DMS153 treated with DMSO at 0.1 percent for 48 hours (cell line): ENCODE data around the gene GPA33.
"Not testable (repeated sequence)": the region's sequence is repeated elsewhere in the genome, so short reads cannot be mapped to it uniquely, and the experiment has no call there.

Source experiments
- DNase-seq: peaks from one replicate; lab custom pipeline; 2025; ENCODE audit not compliant: unreplicated experiment; lab: John Stamatoyannopoulos, UW

Gene GPA33

DNA sequence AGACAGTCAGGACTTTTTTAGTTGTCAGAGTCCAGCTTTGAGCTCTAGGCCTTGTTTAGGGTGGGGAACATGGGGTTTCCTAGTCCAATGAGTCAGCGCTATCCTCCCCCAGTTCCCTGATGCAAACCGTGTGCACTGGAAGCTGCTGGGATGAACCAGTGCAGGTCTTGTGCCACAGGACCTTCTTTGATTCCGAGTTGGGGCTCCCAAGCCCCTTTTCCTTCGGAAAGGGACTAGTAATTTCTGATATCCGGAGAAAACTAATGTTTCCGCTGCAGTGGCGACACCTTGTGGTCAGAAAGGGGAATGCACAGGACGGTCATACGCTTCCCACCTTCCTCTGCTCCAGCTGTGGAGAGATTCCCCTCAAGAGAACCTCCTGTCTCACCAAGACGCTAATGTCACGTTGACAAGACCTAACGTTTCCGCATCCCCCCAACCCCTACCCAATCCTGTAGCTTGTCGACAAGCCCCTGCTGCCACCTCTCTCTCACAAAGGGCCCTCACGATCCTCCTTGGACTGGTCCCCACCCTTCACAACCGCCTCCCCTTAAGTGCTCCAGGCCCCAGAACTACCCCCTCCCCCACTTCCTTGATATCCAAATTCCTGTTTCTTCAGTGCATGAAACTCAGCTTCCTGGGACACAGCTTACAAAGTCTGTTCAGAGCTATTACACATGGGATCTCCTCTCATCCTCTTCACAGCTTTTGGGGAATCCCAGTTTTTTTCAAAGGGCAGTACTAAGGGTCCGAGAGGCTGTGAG lies 30.9 kb downstream of the GPA33 start:
- peak; percentile 48 for DNase-seq

GRCh38 chr1:167057241-167057688 lies 32.9 kb downstream of the GPA33 start:
- peak; percentile 93 for DNase-seq

DNA sequence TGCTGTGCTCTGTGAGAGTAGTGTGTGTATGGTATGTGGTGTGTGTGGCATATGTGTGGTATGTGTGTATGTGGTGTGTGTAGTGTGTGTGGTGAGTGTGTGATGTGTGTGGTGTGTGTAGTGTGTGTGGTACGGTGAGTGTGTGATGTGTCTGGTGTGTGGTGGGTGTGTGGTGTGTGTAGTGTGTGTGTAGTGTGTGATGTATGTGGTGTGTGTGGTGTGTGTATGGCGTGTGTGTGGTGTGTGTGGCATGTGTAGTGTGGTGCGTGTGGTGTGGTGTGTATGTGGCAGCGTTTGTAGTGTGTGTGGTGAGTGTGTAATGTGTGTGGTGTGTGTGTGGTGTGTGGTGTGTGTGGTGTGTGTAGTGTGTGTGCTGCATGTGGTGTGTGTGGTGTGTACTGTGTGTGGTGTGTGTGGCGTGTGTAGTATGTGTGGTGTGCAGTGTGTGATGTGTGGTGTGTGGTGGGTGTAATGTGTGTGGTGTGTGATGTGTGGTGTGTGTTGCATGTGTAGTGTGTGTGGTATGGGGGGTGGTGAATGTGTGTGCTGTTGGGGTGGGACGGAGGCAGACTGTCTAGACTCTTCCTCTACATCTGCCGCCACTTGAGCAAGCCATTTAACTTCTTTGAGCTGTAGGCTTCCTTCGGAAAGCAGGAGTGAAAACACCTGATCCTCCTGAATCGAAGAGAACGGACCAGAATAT lies 33.5 kb downstream of the GPA33 start:
- DNase-seq, result no peak

GRCh38 chr1:167054946-167055630 lies 35.1 kb downstream of the GPA33 start:
- DNase-seq, result no peak

- DNase-seq, result no peak
These were observed 35.6 kb downstream of the GPA33 start for GRCh38 chr1:167054531-167054930.

DNA sequence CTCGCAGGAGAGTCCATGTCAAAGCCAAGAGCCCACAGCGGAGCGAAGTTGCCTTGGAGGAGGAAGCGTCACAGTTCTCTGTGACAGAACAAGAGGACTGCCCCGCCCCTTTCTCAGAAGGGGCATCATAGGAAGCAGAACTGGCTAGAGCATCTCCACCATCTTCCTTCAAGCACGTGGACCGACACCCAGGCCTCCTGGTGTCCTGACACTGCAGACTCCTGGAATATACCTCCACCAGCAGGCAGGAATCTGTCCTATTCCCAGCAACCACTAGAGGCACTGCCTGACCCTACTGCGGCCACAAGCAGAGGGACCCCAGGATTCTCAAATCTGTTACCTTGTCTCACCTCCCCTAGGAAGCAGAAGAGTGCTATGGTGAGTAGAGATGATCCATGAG lies 37.8 kb downstream of the GPA33 start:
- peak; percentile 5 for DNase-seq

DNA sequence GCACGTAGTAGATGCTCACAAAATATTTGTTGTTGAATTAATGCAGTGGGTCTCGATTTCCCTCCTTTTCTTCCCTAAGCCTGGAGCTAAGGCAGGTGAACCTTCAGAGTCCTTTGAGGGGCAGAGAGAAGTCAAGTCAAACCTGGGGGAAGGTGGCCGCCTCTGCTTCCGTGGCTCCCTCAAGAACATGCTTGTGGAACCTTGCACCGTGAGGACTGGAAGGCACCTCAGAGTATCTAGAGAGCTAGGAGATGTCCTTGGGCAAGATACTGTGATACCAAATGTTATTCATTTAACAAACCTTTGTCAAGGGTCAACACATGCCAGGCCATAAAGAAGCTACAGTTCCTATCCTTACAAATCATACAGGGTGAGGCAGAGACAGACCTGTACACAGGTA lies 38.3 kb downstream of the GPA33 start:
- DNase-seq, result no peak

GRCh38 chr1:167043752-167044488 lies 46.3 kb downstream of the GPA33 start:
- peak; percentile 99 for DNase-seq

DNA sequence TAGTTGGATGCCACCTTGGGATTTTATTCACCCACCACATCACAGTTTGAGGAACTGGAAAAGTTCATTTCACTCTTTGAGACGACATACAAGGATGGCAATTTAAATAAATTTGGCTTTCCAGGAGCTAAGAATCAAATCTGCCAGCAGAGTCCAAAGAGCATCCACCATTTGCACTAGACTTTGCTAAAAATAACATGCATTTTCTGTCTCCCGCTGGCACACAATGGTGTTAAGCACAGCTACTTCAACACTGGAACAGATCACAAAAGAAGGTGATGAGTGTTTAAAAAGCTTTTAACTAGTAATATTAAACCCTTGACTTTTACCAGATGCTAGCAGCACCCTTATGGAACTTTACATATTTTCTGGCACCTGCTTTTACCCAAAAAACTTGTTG lies 56.5 kb downstream of the GPA33 start:
- DNase-seq, result no peak

DNA sequence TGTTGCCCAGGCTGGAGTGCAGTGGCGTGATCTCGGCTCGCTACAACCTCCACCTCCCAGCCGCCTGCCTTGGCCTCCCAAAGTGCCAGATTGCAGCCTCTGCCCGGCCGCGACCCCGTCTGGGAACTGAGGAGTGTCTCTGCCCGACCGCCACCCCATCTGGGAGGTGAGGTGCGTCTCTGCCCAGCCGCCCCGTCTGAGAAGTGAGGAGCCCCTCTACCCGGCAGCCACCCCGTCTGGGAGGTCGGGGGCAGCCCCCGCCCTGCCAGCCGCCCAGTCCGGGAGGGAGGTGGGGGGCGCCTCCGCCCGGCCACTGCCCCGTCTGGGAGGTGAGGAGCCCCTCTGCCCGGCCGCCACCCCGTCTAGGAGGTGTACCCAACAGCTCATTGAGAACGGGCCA lies 60.6 kb downstream of the GPA33 start:
- not testable (repeated sequence) for DNase-seq

GRCh38 chr1:167022384-167022783 lies 67.8 kb downstream of the GPA33 start:
- DNase-seq, result no peak

GRCh38 chr1:167016100-167016750 lies 74.0 kb downstream of the GPA33 start:
- DNase-seq, result no peak

- DNase-seq, result no peak
These were observed 76.9 kb downstream of the GPA33 start for GRCh38 chr1:167013108-167013929.

- DNase-seq, result no peak
These were observed 77.6 kb downstream of the GPA33 start for GRCh38 chr1:167012570-167012969.

DNA sequence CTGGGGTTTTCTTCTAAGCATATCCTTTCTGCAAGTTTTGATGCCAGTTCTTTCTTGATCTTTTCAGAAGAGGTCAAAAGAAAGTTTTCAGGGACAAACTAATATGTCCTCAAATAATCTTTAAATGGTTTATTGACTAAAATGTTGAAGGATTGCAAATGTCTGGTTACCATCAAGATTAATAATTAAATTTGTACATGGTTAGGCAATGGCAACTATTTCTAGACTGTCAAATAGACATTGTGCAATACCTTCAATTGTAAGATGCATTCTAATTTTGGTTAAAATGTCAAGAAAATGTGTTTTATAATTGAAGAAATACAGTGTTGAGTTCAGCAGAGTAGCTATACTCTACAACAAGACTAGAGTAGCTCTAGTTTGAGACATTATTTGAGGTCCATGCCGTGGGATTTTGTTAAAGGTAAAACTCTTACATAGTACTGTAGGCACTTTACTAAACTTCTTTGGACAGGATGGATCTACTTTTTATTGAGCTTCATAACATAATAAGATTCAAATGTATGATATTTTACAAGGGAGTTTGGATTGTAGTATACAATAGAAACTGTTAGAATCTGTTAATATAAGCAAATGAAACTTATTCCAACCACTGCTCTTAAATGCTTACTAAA lies 78.5 kb downstream of the GPA33 start:
- DNase-seq, result no peak

GRCh38 chr1:167003711-167004110 lies 86.5 kb downstream of the GPA33 start:
- no peak for DNase-seq
